GM19351 (cell line): ENCODE results near the gene CRTC2.

Experiments used
- ATAC-seq: cut with Tn5 transposase; IDR thresholded peaks from one replicate; pipeline ENCODE4 v1.9.1; 2021; ENCODE audit warnings: mild to moderate bottlenecking, moderate library complexity; ENCODE audit not compliant: unreplicated experiment

CRTC2 gene

GRCh38 chr1:153899509-153899908, 58.9 kb downstream of the CRTC2 start:
- ATAC-seq: no peak
